Measurements from ENCODE around the gene CYGB.

Gene CYGB

GRCh38 chr17:76501018-76501826, 36.3 kb downstream of the CYGB start, which contains the start of gene RHBDF2:
Gene RHBDF2, minus strand, starts transcription at chr17:76501423. Its CDS starts 19,899 bp downstream, at chr17:76481524.
- DNase-seq = peak; percentile 96
- Mint-ChIP-seq H3K36me3 (ENCODE audit: low read depth) (no peaks in the 10 kb centered on the region), H3K27ac (no peak within 1 kb of the TSS), H3K9me3 (no peaks in the 10 kb centered on the region), H3K27me3 (ENCODE audit: low read depth, poor library complexity) (peaks cover 30% of the 10 kb centered on the region), H3K4me3 (peak within 1 kb of the TSS; percentile 81), H3K4me1 (peaks cover 64% of the 10 kb centered on the region)
- no peak for TF ChIP-seq CTCF (IDR thresholded peaks at IDR 0.05)

- no peaks in the 10 kb centered on the region for H3K9me3 Mint-ChIP-seq
- TF ChIP-seq CTCF (IDR thresholded peaks at IDR 0.05) = no peak
- H3K36me3 Mint-ChIP-seq (ENCODE audit: low read depth) = no peaks in the 10 kb centered on the region
- DNase-seq = no peak
- peak overlapping the region; percentile 79 for H3K4me3 Mint-ChIP-seq
- peaks cover 31% of the 10 kb centered on the region for H3K27me3 Mint-ChIP-seq (ENCODE audit: low read depth, poor library complexity)
- peaks cover 64% of the 10 kb centered on the region for H3K4me1 Mint-ChIP-seq
- H3K27ac Mint-ChIP-seq = no peak overlapping the region
Observed at GRCh38 chr17:76500747-76501017, 36.8 kb downstream of the CYGB start.

- TF ChIP-seq CTCF (IDR thresholded peaks at IDR 0.05) = no peak
- Mint-ChIP-seq H3K9me3 (no peaks in the 10 kb centered on the region), H3K27ac (no peak overlapping the region), H3K4me3 (peak overlapping the region; percentile 79), H3K36me3 (ENCODE audit: low read depth) (no peaks in the 10 kb centered on the region), H3K27me3 (ENCODE audit: low read depth, poor library complexity) (peaks cover 31% of the 10 kb centered on the region), H3K4me1 (peaks cover 64% of the 10 kb centered on the region)
- no peak for DNase-seq
Observed at GRCh38 chr17:76500074-76500746, 37.3 kb downstream of the CYGB start.

GRCh38 chr17:76499267-76499667, 38.2 kb downstream of the CYGB start:
- no peak for TF ChIP-seq CTCF (IDR thresholded peaks at IDR 0.05)
- H3K36me3 Mint-ChIP-seq (ENCODE audit: low read depth) = no peaks in the 10 kb centered on the region
- H3K27me3 Mint-ChIP-seq (ENCODE audit: low read depth, poor library complexity) = peaks cover 31% of the 10 kb centered on the region
- DNase-seq = no peak
- no peaks in the 10 kb centered on the region for H3K9me3 Mint-ChIP-seq
- no peak overlapping the region for H3K27ac Mint-ChIP-seq
- peak overlapping the region; percentile 50 for H3K4me3 Mint-ChIP-seq
- peaks cover 64% of the 10 kb centered on the region for H3K4me1 Mint-ChIP-seq

GRCh38 chr17:76498876-76499251, 38.6 kb downstream of the CYGB start:
- Mint-ChIP-seq H3K36me3 (ENCODE audit: low read depth) (no peaks in the 10 kb centered on the region), H3K4me1 (peaks cover 60% of the 10 kb centered on the region), H3K27me3 (ENCODE audit: low read depth, poor library complexity) (peaks cover 33% of the 10 kb centered on the region), H3K4me3 (peak overlapping the region; percentile 71), H3K27ac (no peak overlapping the region), H3K9me3 (no peaks in the 10 kb centered on the region)
- no peak for TF ChIP-seq CTCF (IDR thresholded peaks at IDR 0.05)
- DNase-seq = no peak
